Right atrium auricular region (tissue), 2 donors: ENCODE data around the gene MTRFR. TPM values are rescaled to one million over a fixed set of nuclear protein-coding genes. Genes with fewer than 3 reads are reported as not detected.

Experiments
- DNase-seq: peaks from one replicate; pipeline ENCODE4 v3.0.0-alpha.2; 2019; ENCODE audit warnings: low spot score
- H3K27ac ChIP-seq, 2 donors: fragments of 200-600 bp; sonication (generic); 1 replicate in 1 of 2; 2 replicates in 1 of 2; pipeline ENCODE4 v1.5.1; 2016 to 2019
- H3K27me3 ChIP-seq, 2 donors: fragments of 200-600 bp; sonication (generic); one replicate each; pipeline versions ENCODE4 v1.5.1 to v1.6.0; 2017 to 2019
- H3K36me3 ChIP-seq: fragments of 200-600 bp; sonication (generic); one replicate; pipeline ENCODE4 v1.5.1; 2016
- H3K4me1 ChIP-seq, 2 donors: fragments of 200-600 bp; sonication (generic); one replicate each; pipeline versions ENCODE4 v1.5.1 to v1.6.0; 2017 to 2019
- H3K4me3 ChIP-seq, 2 donors: fragments of 200-600 bp; sonication (generic); 1 replicate in 1 of 2; 2 replicates in 1 of 2; pipeline ENCODE4 v1.5.1; 2017 to 2019; ENCODE audit warnings: mild to moderate bottlenecking in 1 of 2, moderate library complexity in 1 of 2
- H3K9me3 ChIP-seq, 2 donors: fragments of 200-600 bp; sonication (generic); one replicate each; pipeline ENCODE4 v1.5.1; 2019
- total RNA-seq, 2 donors: library from RNA; depleted of rRNA; stranded (reverse); fragments of >200 nt; gene quantifications; one replicate each; pipeline ENCODE4 v1.1.0, GENCODE V29; 2016
- TF ChIP-seq, protein P1 (sequence below), 2 donors: fragments of 200-600 bp; sonication (generic); IDR thresholded peaks; one replicate each; pipeline ENCODE4 v1.5.1; 2019; ENCODE audit warnings: antibody characterized with exemption in 2 of 2

The MTRFR gene
- total RNA-seq, 2 donors from 2014 or later: 7.8 to 13.9 TPM

DNA sequence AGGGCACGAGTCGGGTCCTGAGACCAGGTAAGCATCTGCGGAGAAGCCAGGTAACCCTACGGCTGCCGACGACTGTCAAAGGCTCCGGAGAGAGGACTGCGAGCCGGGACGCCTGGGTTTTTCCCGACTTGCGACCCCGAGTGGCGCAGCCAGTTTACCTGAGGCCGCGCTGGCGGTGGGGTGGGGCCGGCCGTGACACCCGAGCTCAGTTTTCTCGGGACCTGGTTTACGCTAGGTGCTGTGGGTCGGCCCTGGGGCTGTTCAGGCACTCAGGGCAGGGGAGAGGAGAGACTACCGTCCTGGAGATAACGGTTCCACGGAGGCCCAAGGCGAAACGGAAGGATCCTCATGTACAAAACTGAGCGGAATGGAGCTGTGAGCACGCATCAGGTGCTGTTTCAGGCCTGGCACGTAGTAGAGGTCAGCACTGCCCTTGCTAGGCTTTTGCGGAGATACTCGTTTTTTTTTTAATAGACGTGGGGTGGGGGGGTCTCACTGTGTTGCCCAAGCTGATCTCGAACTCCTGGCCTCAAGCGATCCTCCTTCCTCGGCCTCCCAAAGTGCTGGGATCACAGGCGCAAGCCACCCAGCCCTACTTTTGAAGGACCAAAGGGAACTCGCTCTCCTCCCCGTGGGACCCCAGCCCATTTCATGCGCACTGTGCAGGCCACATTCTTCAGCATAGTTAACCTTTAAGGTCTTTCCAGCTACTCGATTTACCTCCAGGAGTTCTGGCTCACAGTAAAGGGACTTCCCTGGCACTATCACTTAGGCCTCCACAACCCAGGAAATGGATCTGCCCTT, 471 bp downstream of the MTRFR start:
- TF ChIP-seq, protein P1, sequence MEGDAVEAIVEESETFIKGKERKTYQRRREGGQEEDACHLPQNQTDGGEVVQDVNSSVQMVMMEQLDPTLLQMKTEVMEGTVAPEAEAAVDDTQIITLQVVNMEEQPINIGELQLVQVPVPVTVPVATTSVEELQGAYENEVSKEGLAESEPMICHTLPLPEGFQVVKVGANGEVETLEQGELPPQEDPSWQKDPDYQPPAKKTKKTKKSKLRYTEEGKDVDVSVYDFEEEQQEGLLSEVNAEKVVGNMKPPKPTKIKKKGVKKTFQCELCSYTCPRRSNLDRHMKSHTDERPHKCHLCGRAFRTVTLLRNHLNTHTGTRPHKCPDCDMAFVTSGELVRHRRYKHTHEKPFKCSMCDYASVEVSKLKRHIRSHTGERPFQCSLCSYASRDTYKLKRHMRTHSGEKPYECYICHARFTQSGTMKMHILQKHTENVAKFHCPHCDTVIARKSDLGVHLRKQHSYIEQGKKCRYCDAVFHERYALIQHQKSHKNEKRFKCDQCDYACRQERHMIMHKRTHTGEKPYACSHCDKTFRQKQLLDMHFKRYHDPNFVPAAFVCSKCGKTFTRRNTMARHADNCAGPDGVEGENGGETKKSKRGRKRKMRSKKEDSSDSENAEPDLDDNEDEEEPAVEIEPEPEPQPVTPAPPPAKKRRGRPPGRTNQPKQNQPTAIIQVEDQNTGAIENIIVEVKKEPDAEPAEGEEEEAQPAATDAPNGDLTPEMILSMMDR (IDR thresholded peaks at IDR 0.05): no peak
- no peaks in the 10 kb centered on the region for H3K36me3 ChIP-seq
- no peak for DNase-seq
- peaks cover 0 to 48% of the 10 kb centered on the region in 2 donors for H3K4me1 ChIP-seq
- H3K27ac ChIP-seq: peak overlapping the region; percentile 90 to 95
- no peaks in the 10 kb centered on the region for H3K27me3 ChIP-seq
- H3K4me3 ChIP-seq: peak overlapping the region; percentile 85 to 88
- H3K9me3 ChIP-seq: no peaks in the 10 kb centered on the region

DNA sequence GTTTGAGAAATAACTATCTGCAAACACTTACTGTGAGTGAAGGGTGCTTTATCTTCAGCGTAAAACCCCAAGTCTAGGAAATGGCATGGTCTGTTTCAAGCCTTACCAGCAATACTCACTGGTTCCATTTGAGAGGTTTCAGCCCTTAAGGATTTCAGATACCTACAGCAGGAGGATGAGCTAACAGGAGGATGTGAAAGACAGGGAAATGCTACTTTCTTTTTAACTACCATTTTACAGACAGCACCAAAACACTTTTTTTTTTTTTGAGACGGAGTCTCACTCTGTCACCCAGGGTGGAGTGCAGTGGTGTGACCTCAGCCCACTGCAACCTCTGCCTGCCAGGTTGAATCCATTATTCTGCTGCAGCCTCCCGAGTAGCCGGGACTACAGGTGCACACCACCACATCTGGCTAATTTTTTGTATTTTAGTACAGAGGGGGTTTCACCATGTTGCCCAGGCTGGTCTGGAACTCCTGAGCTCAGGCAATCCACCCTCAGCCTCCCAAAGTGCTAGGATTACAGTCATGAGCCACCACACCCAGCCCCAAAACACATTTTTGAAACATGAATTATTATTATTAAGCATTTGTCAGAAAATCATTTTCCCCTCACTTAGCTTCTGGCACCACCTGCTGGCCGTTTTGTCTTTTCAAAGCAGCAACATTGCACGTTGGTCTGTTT, 4.6 kb downstream of the MTRFR start:
- Histone ChIP-seq H3K4me3 (no peak overlapping the region), H3K36me3 (no peaks in the 10 kb centered on the region), H3K4me1 (peaks cover 0 to 48% of the 10 kb centered on the region in 2 donors), H3K27ac (no peak overlapping the region), H3K27me3 (no peaks in the 10 kb centered on the region), H3K9me3 (no peaks in the 10 kb centered on the region)
- DNase-seq: peak; percentile 66
- TF ChIP-seq, protein P1 (IDR thresholded peaks at IDR 0.05): peak; percentile 76 to 83

DNA sequence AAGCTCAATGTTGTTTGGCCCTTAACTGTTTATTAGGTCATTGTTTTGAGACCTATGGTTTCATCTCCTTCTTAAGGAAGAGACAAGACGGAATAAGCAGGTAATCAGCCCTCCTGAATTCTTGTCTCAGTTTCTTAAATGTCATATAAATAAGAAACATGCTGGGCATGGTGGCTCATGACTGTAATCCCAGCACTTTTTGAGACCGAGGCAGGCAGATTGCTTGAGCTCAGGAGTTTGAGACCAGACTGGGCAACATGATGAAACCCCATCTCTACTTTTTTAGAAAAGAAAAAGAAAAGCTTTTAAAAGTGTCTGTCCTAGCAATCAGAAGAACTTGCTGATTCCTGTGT, 5.1 kb downstream of the MTRFR start:
- Histone ChIP-seq H3K36me3 (no peaks in the 10 kb centered on the region), H3K4me1 (peaks cover 0 to 53% of the 10 kb centered on the region in 2 donors), H3K27ac (no peak overlapping the region), H3K9me3 (no peaks in the 10 kb centered on the region), H3K4me3 (no peak overlapping the region), H3K27me3 (no peaks in the 10 kb centered on the region)
- DNase-seq: no peak
- TF ChIP-seq, protein P1 (IDR thresholded peaks at IDR 0.05): peak in 1 of 2 donors; percentile 8

DNA sequence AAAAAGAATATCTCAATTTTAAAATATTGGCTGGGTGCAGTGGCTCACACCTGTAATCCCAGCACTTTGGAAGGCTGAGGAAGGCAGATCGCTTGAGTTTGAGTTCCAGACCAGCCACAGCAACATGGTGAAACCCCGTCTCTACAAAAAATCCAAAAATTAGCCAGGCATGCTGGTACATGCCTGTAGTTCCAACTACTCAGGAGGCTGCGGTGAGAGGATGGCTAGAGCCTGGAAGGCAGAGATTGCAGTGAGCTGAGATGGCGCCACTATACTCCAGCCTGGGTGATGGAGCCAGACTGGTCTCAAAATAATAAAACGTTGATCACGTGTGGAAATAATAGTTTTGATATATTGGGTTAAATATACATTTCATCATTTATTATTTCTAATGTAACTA, 5.7 kb downstream of the MTRFR start:
- Histone ChIP-seq H3K4me1 (peaks cover 0 to 55% of the 10 kb centered on the region in 2 donors), H3K27me3 (no peaks in the 10 kb centered on the region), H3K4me3 (no peak overlapping the region), H3K9me3 (no peaks in the 10 kb centered on the region), H3K36me3 (no peaks in the 10 kb centered on the region), H3K27ac (no peak overlapping the region)
- DNase-seq: no peak
- TF ChIP-seq, protein P1 (IDR thresholded peaks at IDR 0.05): no peak

DNA sequence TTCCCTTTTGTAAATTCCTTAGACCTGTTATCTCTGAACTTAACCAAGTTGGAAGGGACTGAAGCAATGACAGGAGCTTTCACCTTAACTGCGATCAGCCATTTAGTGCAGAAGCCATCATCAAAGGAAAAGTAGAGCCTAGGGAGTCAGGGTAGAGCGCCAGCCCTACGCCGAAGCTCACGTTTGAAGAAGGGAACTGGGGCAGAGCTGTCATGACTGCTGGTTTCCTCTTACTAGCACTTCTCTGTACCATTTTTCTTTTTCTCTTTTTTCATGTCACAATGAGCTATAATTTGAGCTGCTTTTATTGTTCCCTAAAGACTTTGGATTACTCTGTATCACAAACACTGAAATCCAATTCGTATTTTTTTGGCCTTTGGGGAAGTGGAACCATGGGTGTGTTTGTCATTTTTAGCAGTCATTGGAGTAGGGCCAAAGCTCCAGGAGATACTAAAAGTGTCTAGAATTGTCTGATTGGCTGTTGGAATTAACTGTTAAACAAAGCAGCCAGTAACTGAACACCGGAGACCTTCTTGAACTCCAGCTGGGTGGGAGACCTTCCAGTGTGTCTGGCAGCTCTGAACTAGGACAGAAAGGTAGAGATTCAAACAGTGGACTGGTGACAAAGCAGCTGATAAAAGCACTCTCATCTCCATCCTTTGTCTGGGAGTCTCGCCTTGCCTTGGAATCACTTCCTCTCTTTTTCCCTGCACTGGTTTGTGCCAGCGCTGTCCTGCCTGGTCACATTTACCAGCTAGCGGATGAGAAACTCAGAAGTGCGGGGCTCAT, 9.1 kb downstream of the MTRFR start:
- TF ChIP-seq, protein P1 (IDR thresholded peaks at IDR 0.05): no peak
- H3K4me3 ChIP-seq: no peak overlapping the region
- peaks cover 0 to 35% of the 10 kb centered on the region in 2 donors for H3K4me1 ChIP-seq
- H3K27me3 ChIP-seq: no peaks in the 10 kb centered on the region
- no peaks in the 10 kb centered on the region for H3K36me3 ChIP-seq
- H3K9me3 ChIP-seq: no peaks in the 10 kb centered on the region
- H3K27ac ChIP-seq: peak overlapping the region; percentile 1 to 43
- no peak for DNase-seq
